ENCODE measurements around the gene GNB1. TPM values are rescaled to one million over a fixed set of nuclear protein-coding genes. Genes with fewer than 3 reads are reported as not detected.
A peak's percentile ranks its signal among the peaks of the same experiment; 100 is the strongest.

GNB1 gene
- total RNA-seq, 1 donor from 2014 or later = 60.9 TPM

DNA sequence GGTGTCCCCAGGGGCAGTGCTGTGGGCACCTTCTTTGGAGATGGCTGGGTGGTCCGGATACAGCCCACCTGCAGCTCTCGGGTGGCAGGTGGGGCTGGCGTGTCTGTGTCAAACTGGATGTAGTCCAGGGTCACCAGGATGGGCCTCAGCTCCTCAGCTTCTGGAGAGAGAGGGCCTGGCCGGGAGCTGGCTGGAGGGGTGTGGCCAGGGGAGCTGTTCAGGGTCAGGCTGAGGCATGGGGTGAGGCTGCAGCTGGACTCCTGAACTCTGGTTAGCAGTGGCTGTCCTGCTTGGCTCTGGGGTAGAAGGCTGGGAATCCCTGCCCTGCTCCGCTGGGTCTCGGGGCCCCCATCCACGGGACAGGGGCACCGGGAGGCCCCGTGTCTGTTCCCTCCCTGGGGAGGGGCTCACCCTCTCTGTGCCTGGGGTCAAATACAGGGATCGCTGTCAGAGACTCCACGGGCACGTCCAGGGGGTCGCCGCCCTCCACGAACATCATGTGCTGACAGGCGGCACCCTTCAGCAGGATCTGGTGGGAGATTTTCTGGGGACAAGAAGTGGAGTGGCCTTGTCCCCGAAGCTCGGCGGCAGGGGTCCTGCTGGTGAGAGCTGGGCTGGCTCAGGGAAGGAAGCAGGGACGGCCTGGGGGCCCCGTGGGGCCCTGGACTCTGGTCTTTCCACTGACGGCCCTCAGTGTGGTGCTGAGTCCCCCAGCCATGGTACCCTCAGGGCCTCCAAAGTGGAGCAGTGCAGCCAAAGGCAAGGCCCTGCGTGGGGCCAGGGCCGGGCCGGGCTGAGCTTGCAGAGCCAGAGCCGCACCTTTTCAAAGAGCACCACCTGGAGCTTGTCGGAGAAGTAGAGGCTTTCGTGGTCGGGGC is 32.3 kb upstream of the GNB1 start:
- no peak for DNase-seq (ENCODE audit: low spot score)

DNA sequence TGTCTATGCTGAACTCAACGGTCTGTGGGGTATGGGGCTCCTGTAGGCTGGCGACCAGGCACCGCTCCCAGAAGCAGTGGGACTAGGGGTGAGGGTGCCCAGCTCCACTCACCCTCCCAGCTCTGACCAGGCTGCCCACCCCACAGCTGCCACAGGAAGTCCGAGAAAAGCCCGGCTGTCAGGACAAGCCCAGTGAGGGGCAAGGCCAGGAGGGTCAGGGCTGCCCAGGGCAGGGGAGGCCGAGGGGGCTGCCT is 31.7 kb upstream of the GNB1 start:
- no peak for DNase-seq (ENCODE audit: low spot score)

- DNase-seq (ENCODE audit: low spot score) = no peak
Observed at GRCh38 chr1:1921901-1922701, 31.2 kb upstream of the GNB1 start.

DNA sequence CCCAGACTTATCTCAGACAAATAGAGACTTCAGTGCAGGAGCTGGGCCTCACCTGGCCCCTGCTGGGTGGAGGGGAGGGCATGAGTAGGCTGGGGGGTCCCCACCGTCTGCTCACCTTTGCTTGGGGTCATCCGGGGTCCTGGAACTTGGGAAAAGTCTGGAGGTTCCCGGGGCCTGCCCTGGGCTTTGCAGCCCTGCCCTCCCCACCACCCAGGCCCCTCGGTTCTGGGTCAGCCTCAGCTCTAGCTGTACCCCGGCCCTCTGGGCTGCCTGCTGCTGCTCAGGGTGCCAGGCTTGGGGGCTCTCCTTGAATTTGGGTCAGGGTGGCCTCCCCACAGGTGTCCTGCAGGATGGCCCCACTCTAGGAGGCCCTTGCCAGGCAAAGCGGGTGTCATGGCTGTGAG is 30.6 kb upstream of the GNB1 start:
- no peak for DNase-seq (ENCODE audit: low spot score)

DNA sequence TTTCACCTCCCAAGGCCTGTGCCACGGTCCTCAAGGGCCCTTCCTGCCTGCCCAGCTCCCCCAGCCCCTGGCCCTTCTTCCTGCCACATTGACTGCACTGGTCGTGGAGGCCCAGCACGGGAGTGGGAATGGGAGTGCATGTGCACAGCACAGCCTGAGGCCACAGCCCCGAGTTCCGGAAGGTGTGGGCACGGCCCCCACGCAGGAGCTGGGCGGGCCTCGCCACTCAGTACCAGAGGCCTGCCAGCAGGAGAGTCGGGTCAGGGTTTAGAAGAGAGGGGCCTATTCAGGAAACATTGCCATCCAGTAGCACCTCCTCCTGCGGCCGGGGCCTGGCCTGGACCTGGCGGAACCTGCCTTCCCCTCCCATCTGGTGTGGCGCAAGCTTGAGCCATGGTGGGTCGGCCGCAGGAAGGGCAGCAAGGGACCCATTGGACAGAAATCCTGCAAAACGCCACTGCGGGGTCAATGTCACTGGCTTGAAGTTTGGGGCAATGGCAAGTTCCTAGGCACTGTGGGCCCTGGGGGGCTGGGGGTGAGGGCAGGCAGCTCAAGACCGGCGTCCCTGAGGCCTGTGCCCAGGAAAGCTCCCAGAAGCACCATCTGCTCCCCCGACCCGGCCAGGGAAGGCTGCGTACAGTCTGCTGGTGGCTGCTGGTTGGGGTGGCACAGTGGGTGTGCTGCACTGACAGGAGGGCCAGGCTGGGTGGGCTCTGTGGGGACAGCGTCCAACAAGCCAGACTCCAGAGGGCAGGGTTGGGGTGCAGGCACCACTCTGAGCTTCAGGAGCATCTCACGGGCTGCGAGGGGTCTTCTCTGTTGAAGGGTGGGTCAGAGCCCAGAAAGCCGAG is 29.9 kb upstream of the GNB1 start:
- no peak for DNase-seq (ENCODE audit: low spot score)

DNA sequence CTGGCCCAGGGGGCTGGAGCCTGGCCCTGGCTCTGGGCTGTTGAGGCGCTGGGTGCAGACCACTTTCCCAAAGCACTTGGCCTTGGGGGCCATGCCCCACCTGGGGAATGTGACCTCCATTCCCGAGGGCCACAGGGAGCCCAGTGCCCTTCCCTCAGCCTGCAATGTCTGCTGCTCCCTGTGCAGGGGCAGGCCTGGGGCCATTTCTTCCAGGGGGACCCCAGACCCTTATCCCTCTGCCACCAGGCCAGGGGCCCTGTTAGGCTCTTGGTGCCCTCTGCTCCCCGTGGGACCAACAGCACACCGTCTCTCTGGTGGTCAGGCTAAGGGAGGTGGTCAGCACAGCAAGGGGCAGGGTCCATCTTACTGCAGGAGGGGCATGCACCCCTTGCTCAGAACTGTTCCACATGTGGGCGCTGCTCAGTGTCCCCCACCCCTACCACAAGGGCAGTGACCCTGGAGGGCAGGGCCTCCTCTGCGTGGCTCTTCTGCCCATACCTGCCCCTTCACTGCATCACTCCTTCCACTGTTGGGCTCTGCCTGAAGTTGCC is 29.2 kb upstream of the GNB1 start:
- peak; percentile 7 for DNase-seq (ENCODE audit: low spot score)

- peak; percentile 95 for DNase-seq (ENCODE audit: low spot score)
Observed at GRCh38 chr1:1919304-1920056, 28.6 kb upstream of the GNB1 start.

DNA sequence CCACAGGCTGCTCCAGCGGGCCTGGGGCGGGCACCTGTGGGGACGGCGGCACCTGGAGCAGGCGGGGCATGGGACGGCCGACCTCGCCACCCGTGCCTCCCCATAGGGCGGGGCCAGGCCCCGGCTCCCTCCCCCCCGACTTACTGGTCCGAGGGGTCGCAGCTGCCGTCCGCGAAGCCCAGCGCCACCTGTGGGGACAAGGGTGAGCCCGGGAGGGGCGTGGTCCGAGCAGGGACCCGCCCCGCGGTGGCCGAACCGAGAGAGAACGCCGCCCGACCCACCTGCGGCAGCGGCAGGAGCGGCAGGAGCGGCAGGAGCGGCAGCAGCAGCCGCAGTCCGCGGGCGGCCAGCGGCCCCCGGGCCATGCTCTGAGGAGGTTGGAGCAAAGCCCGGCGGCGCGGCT is 28.0 kb upstream of the GNB1 start, which contains the start of gene TMEM52:
TSS of gene TMEM52 (minus strand) at position 379 of the 403 bp plus-strand sequence. CDS start at position 365, 14 bp downstream.
- no peak for DNase-seq (ENCODE audit: low spot score)

DNA sequence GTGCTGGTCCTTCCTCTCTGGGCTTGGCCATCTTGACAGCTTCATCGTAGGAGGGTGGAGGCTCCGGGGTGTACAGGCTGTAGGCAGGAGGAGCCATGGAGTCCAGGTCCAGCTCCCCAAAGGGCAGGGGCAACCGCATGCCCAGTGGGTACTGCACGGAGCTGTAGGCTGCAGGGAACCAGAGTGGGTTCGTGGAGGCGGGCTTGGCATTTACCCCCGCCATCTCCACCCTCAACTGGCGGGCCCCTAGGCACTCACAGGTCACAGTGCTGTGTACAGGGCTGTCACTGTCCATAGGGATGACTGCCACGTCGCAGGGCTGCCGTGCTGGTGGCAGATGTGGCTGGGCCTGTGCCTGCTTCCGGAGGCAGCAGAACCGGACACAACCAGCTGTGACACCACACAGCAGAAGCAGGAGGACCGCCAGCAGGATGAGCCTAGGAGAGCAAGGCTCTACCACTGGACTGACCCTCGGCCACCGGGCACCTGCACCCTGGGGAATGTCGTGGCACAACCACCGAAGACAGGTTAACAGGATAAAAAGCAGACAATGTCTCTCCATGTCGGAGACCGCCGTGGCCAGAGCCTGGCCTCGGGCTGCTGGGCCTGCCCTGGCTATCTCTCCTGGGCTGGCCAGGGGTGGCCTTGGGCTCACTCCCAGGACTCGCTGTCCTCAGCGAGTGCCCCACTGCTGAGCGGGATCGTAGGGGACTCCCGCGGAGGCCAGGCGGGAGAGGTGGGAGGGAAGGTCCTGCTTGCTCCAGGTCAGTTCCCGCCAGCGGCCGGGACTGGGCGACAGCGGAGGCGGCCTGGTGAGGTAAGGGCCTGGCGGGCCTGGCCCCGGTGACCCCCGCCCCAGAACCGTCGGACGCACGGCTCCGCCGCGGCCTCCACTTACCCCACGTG is 27.4 kb upstream of the GNB1 start:
- no peak for DNase-seq (ENCODE audit: low spot score)

- no peak for DNase-seq (ENCODE audit: low spot score)
Observed at GRCh38 chr1:1917304-1917976, 26.6 kb upstream of the GNB1 start.

- no peak for DNase-seq (ENCODE audit: low spot score)
Observed at GRCh38 chr1:1916851-1917251, 26.0 kb upstream of the GNB1 start.

- no peak for DNase-seq (ENCODE audit: low spot score)
Observed at GRCh38 chr1:1915911-1916840, 25.3 kb upstream of the GNB1 start.

GRCh38 chr1:1914971-1915692 is 24.2 kb upstream of the GNB1 start, which contains the start of gene CALML6:
CALML6 (plus strand) TSS chr1:1915260; CDS start chr1:1915281, 21 bp downstream.
- DNase-seq (ENCODE audit: low spot score) = no peak

DNA sequence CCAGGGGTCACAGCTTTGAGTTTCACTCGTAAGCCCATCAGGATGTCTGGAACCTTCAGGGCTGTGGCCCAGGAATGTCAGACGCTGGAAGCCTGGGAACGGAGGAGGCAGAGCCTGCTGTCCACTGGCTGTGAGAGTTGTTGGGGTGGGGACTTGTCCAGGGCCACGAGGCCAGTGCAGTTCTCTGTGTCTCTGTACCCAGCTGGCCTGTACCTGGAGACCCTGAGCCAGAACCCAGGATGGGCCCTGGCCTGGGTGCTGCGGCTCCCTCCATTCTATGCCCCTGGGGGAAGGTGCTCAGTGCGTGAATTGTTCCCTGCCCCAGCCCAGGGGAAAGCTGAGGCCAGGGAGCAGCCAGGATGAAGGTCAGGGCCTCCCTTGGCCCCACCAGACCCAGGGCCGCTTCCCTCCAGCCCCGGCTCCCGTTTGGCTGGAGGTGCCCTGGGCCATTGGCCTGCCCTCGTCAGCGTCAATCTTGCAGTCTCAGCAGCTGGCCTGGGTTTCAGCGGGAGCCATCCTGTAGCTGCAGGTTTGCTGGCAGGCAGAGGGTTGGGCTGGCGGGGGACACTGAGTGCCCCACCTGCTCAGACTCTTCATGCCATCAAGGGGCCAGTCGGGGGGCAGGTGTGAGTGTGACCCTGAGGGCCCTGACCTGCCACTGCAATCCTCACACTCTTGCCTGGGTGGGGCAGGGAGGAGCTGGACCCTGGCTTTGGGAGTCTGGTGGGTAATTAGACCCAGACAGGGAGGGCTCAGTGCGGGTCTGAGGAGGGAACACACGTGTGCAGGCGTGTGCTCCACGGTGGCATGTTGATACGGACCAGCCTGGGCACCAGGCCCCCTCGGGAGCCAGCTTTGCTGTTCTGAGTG is 23.4 kb upstream of the GNB1 start:
- no peak for DNase-seq (ENCODE audit: low spot score)

GRCh38 chr1:1911350-1912041 is 20.6 kb upstream of the GNB1 start:
- DNase-seq (ENCODE audit: low spot score) = no peak
